Keratinocyte (primary cell): ENCODE results near the gene TMEM33. TPM values are rescaled to one million over a fixed set of nuclear protein-coding genes. Genes with fewer than 3 reads are reported as not detected.
A peak's percentile ranks its signal among the peaks of the same experiment; 100 is the strongest.

Source experiments
- DNase-seq: peaks from one replicate; pipeline ENCODE4 v3.0.0-alpha.2; 2011; ENCODE audit warnings: low read depth, missing footprints, low spot score
- FAIRE-seq: peaks from 2 replicates; lab custom pipeline; 2011; peaks lifted over from hg19 to GRCh38; lab: Jason Lieb, UNC
- H2AFZ ChIP-seq: 2 replicates; pipeline ENCODE4 v1.6.0; 2012; ENCODE audit warnings: low read length, control low read depth, inconsistent platforms; ENCODE audit not compliant: control insufficient read depth
- H3K27ac ChIP-seq: 2 replicates; pipeline ENCODE4 v1.5.1; 2011; ENCODE audit warnings: low read length; ENCODE audit not compliant: control insufficient read depth, insufficient read depth
- H3K27me3 ChIP-seq: 3 replicates; pipeline ENCODE4 v1.6.0; 2011; ENCODE audit warnings: low read length; ENCODE audit not compliant: control insufficient read depth, insufficient read depth; ENCODE audit errors: extremely low read depth
- H3K36me3 ChIP-seq, 2 experiments: 2 replicates in 1 of 2; 3 replicates in 1 of 2; pipeline ENCODE4 v1.5.1; 2011; ENCODE audit warnings: low read length in 2 of 2, mild to moderate bottlenecking in 1 of 2; ENCODE audit not compliant: control insufficient read depth in 2 of 2, insufficient read depth in 2 of 2; ENCODE audit errors: extremely low read depth in 1 of 2
- H3K4me1 ChIP-seq: 3 replicates; pipeline ENCODE4 v1.5.1; 2011; ENCODE audit warnings: low read length; ENCODE audit not compliant: control insufficient read depth, insufficient read depth; ENCODE audit errors: extremely low read depth
- H3K4me2 ChIP-seq: 3 replicates; pipeline ENCODE4 v1.6.0; 2011; ENCODE audit warnings: low read depth, low read length; ENCODE audit not compliant: control insufficient read depth, insufficient read depth; ENCODE audit errors: extremely low read depth
- H3K4me3 ChIP-seq, 3 experiments: fragments of 200-600 bp in 1 of 3; sonication (generic) in 1 of 3; 2 replicates in 2 of 3; 3 replicates in 1 of 3; pipeline ENCODE4 v1.5.1; 2011 to 2016; ENCODE audit warnings: low read length in 3 of 3, mild to moderate bottlenecking in 3 of 3, control low read depth in 2 of 3, inconsistent platforms in 1 of 3, low read depth in 1 of 3, mixed read lengths in 1 of 3, mixed run types in 1 of 3, moderate library complexity in 1 of 3; ENCODE audit not compliant: control insufficient read depth in 2 of 3, insufficient read depth in 2 of 3; ENCODE audit errors: extremely low read depth in 1 of 3
- H3K79me2 ChIP-seq: 2 replicates; pipeline ENCODE4 v1.6.0; 2012; ENCODE audit warnings: low read length; ENCODE audit not compliant: control insufficient read depth, insufficient read depth
- H3K9ac ChIP-seq: 3 replicates; pipeline ENCODE4 v1.6.0; 2011; ENCODE audit warnings: low read length; ENCODE audit not compliant: control insufficient read depth, insufficient read depth; ENCODE audit errors: extremely low read depth
- H3K9me1 ChIP-seq: 3 replicates; pipeline ENCODE4 v1.6.0; 2011; ENCODE audit warnings: low read length; ENCODE audit not compliant: control insufficient read depth, insufficient read depth; ENCODE audit errors: extremely low read depth
- H3K9me3 ChIP-seq: 2 replicates; pipeline ENCODE4 v1.5.1; 2012; ENCODE audit warnings: low read depth, low read length; ENCODE audit not compliant: control insufficient read depth
- H4K20me1 ChIP-seq: 3 replicates; pipeline ENCODE4 v1.6.0; 2011; ENCODE audit warnings: low read length; ENCODE audit not compliant: control insufficient read depth, insufficient read depth; ENCODE audit errors: extremely low read depth
- EZH2 ChIP-seq: IDR thresholded peaks from one replicate; pipeline ENCODE4 v1.6.1; 2012; ENCODE audit warnings: inconsistent platforms, mild to moderate bottlenecking, low read length, moderate library complexity
- dilution Hi-C: fragments of 300-500 bp; cut with MboI; formaldehyde crosslinking; loops from one replicate; pipeline ENCODE4 v1.7.0; 2020; ENCODE audit warnings: low sequenced_read_pairs; ENCODE audit not compliant: extremely low pct_ligation_motif_present
- polyA minus RNA-seq, 3 experiments: library from RNA; depleted of rRNA, polyadenylated mRNA; stranded (reverse); fragments of >200 nt; gene quantifications; 1 replicate in 1 of 3; 2 replicates in 1 of 3; 3 replicates in 1 of 3; pipeline ENCODE4 v1.2.3, GENCODE V29; 2011
- polyA plus RNA-seq, 5 experiments: library from polyadenylated mRNA; depleted of rRNA in 3 of 5; stranded (reverse) in 3 of 5; stranded (forward) in 1 of 5; unstranded in 1 of 5; fragments of >200 nt; gene quantifications; 1 replicate in 1 of 5; 2 replicates in 3 of 5; 3 replicates in 1 of 5; pipeline versions ENCODE4 v1.2.1 to v1.2.3, GENCODE V29; 2011 to 2012; ENCODE audit warnings: missing spikeins in 2 of 5, low read depth in 1 of 5, low replicate concordance in 1 of 5
- TF ChIP-seq, protein P1 (sequence below), 3 experiments: IDR thresholded peaks in 1 of 3; conservative IDR thresholded peaks in 1 of 3; optimal IDR thresholded peaks in 1 of 3; 2 replicates in 2 of 3; 3 replicates in 1 of 3; pipeline versions ENCODE3 to v1.5.1; 2011; ENCODE audit warnings: low read length in 3 of 3, mild to moderate bottlenecking in 3 of 3, moderate library complexity in 2 of 3, control low read depth in 1 of 3, inconsistent platforms in 1 of 3; ENCODE audit not compliant: insufficient read depth in 2 of 3; ENCODE audit errors: extremely low read depth in 1 of 3

The TMEM33 gene, protein sequence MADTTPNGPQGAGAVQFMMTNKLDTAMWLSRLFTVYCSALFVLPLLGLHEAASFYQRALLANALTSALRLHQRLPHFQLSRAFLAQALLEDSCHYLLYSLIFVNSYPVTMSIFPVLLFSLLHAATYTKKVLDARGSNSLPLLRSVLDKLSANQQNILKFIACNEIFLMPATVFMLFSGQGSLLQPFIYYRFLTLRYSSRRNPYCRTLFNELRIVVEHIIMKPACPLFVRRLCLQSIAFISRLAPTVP
- 72.0 to 133 TPM (median 110 TPM) in 3 replicates for polyA plus RNA-seq
- 17.7 TPM for polyA plus RNA-seq (2011; ENCODE audit: low read depth)
- 50.4 and 103 TPM in 2 replicates for polyA plus RNA-seq (2011; cell fraction: cytosol; rRNA removed)
- polyA plus RNA-seq (2011; cell fraction: nucleus; rRNA removed) = 134 and 136 TPM in 2 replicates
- polyA plus RNA-seq (2012; ENCODE audit: low replicate concordance) = 55.2 and 59.6 TPM in 2 replicates
- polyA minus RNA-seq = 226 to 274 TPM (median 273 TPM) in 3 replicates
- polyA minus RNA-seq (2011; cell fraction: cytosol; rRNA and poly(A)+ RNA removed) = 119 TPM
- polyA minus RNA-seq (2011; cell fraction: nucleus; rRNA and poly(A)+ RNA removed) = 177 and 293 TPM in 2 replicates

DNA sequence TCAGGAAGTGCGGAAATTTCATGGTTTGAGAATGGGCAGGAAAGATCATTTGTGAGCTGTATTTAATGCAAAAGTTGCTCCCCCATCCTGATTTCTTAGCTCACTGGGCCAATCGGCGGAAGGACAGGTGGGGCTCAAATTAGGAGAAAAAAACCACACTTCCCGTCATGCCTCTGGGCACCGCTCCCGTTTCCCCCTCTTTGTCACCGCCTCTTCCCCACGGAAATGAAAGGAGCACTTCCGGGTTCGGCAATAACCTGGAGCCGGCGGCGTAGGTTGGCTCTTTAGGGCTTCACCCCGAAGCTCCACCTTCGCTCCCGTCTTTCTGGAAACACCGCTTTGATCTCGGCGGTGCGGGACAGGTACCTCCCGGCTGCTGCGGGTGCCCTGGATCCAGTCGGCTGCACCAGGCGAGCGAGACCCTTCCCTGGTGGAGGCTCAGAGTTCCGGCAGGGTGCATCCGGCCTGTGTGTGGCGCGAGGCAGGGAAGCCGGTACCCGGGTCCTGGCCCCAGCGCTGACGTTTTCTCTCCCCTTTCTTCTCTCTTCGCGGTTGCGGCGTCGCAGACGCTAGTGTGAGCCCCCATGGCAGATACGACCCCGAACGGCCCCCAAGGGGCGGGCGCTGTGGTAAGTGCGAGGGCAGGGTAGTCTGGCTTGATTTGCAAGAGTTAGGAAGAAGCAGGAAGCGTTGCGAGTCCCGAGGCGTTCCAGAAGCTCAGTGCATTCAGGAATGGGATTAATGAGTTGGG lies at the start of gene TMEM33:
Gene TMEM33, plus strand, starts transcription at position 529 of the 751 bp plus-strand sequence. Its CDS starts 56 bp downstream, at position 585.
- no peak for TF ChIP-seq EZH2
- TF ChIP-seq, protein P1, sequence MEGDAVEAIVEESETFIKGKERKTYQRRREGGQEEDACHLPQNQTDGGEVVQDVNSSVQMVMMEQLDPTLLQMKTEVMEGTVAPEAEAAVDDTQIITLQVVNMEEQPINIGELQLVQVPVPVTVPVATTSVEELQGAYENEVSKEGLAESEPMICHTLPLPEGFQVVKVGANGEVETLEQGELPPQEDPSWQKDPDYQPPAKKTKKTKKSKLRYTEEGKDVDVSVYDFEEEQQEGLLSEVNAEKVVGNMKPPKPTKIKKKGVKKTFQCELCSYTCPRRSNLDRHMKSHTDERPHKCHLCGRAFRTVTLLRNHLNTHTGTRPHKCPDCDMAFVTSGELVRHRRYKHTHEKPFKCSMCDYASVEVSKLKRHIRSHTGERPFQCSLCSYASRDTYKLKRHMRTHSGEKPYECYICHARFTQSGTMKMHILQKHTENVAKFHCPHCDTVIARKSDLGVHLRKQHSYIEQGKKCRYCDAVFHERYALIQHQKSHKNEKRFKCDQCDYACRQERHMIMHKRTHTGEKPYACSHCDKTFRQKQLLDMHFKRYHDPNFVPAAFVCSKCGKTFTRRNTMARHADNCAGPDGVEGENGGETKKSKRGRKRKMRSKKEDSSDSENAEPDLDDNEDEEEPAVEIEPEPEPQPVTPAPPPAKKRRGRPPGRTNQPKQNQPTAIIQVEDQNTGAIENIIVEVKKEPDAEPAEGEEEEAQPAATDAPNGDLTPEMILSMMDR (optimal IDR thresholded peaks at IDR 0.05 in 1 of 3, IDR thresholded peaks at IDR 0.05 in 1 of 3, conservative IDR thresholded peaks at IDR 0.05 in 1 of 3; ENCODE audit: extremely low read depth in 1 of 3, insufficient read depth in 2 of 3, low read length in 3 of 3) = peak in 1 of 3 experiments; percentile 13
- Histone ChIP-seq H3K4me2 (peak within 1 kb of the TSS; percentile 88), H3K79me2 (peaks cover 41% of the 10 kb centered on the region), H3K4me1 (peaks cover 34% of the 10 kb centered on the region), H4K20me1 (peaks cover 2% of the 10 kb centered on the region), H3K27ac (peak within 1 kb of the TSS; percentile 94), H3K27me3 (no peaks in the 10 kb centered on the region), H3K4me3 (peak within 1 kb of the TSS; percentile 86 to 96 (median 90)), H3K9me3 (no peaks in the 10 kb centered on the region), H2AFZ (peak within 1 kb of the TSS; percentile 92), H3K36me3 (peaks cover 2 to 6% of the 10 kb centered on the region in 2 experiments), H3K9ac (peak within 1 kb of the TSS; percentile 95), H3K9me1 (no peaks in the 10 kb centered on the region)
- dilution Hi-C loops = no loop called here
- FAIRE-seq (peak; percentile 83), DNase-seq (peak; percentile 52)

DNA sequence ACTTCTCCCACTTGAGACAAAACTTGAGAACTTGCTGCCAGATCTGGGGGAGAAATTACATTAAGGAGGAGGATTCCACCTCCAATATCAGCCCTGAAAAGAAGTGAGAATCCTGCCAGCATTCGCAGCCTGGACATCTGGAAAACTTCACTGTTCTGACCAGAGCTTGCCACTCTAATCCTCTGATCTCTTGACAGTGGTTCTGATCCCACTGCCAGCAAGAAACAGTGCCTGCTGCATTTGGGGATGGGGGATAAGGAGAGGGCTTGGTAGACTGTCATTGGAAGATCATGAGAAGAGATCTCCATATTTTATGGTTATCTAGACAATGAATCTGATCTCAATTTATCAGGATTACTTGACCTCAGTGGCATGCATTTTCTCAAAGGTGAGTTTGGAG lies 49.8 kb upstream of the TMEM33 start:
- Histone ChIP-seq H2AFZ (no peak overlapping the region), H3K9ac (no peak overlapping the region), H3K36me3 (no peaks in the 10 kb centered on the region), H3K4me3 (no peak overlapping the region), H3K27me3 (peaks cover 33% of the 10 kb centered on the region), H3K9me1 (no peaks in the 10 kb centered on the region), H3K79me2 (no peaks in the 10 kb centered on the region), H4K20me1 (peaks cover 3% of the 10 kb centered on the region), H3K9me3 (no peaks in the 10 kb centered on the region), H3K4me1 (no peaks in the 10 kb centered on the region), H3K4me2 (no peak overlapping the region), H3K27ac (no peak overlapping the region)
- no peak for DNase-seq
- dilution Hi-C loops = no loop called here
- FAIRE-seq = no peak
- TF ChIP-seq, protein P1 (optimal IDR thresholded peaks at IDR 0.05 in 1 of 3, IDR thresholded peaks at IDR 0.05 in 1 of 3, conservative IDR thresholded peaks at IDR 0.05 in 1 of 3; ENCODE audit: extremely low read depth in 1 of 3, insufficient read depth in 2 of 3, low read length in 3 of 3) = no peak
- TF ChIP-seq EZH2 = no peak
